HG02973 (cell line): ENCODE results near the gene UTS2.

Experiments
- ATAC-seq: cut with Tn5 transposase; IDR thresholded peaks from one replicate; pipeline ENCODE4 v1.9.1; 2021; ENCODE audit warnings: moderate library complexity; ENCODE audit not compliant: unreplicated experiment

Gene UTS2

GRCh38 chr1:7813677-7814373, 39.0 kb downstream of the UTS2 start:
- ATAC-seq = no peak

- ATAC-seq = no peak
Measured at GRCh38 chr1:7811476-7811875, 41.4 kb downstream of the UTS2 start.

- ATAC-seq = no peak
Measured at GRCh38 chr1:7810395-7810794, 42.5 kb downstream of the UTS2 start.

- no peak for ATAC-seq
Measured at GRCh38 chr1:7809742-7810141, 43.1 kb downstream of the UTS2 start.

GRCh38 chr1:7808253-7808844, 44.5 kb downstream of the UTS2 start:
- no peak for ATAC-seq

GRCh38 chr1:7805460-7805859, 47.4 kb downstream of the UTS2 start:
- ATAC-seq = no peak
